ENCODE results near the gene FBXW2. TPM values are rescaled to one million over a fixed set of nuclear protein-coding genes. Genes with fewer than 3 reads are reported as not detected.

FBXW2 gene
- polyA plus RNA-seq, 1 of the 3 experiments (the other 2 are of a cell fraction), result 40.1 TPM

DNA sequence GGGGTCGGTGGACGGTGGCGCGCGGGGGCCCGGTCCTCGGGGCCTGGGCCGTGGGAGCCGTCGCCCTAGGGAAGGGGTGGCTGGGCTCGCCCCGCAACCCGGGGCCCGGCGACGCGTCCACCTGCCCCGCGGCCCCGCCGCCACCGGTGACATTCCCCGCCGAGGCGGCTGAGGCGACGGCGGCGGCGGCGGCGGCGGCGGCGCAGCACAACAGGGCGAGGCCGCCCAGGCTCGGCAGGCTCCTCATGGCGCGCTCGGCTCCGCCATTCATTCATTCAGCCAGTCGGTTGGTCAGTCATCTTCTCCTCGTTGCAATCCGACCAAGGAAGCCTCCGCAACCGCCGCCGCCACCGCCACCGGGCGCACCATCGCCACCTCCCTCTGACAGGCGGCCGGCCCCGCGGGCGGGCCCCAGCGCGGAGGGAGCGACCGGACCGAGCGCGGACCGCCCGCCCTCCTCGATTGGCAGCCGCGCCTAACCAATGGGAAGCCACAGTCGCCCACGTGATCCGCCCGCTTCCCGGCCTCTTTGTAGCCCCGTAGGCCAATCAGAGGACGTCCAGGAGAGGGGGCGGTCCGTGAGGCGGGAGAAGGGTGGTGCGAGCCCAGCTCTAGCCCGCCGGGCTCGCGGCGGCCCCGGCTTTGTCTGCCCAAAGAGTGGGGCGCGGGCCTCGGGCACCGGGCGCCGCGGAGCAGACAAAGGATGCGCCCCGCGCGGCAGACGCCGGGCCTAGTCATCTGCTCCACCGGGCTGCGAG lies 78.9 kb downstream of the FBXW2 start, which contains the start of gene MEGF9 (continued):
- TF ChIP-seq ZBTB33 (IDR thresholded peaks at IDR 0.05; ENCODE audit: borderline replicate concordance, low read depth), result no peak
- TF ChIP-seq SIN3A (IDR thresholded peaks at IDR 0.05; ENCODE audit: borderline replicate concordance, low read depth, low read length), result peak; percentile 46; the same call in 1 of the 2 replicates
- TF ChIP-seq SMC3 (IDR thresholded peaks at IDR 0.05; ENCODE audit: low read depth, low read length), result no peak
- TF ChIP-seq TEAD4 (IDR thresholded peaks at IDR 0.05; ENCODE audit: borderline replicate concordance, insufficient read depth), result no peak
- no peak for TF ChIP-seq GABPA (IDR thresholded peaks at IDR 0.05; ENCODE audit: low read depth)
- no peak for TF ChIP-seq RAD21 (IDR thresholded peaks at IDR 0.05; ENCODE audit: low read length)
- TF ChIP-seq POLR2AphosphoS5 (IDR thresholded peaks at IDR 0.05; ENCODE audit: low read depth, low read length), result peak; percentile 77

DNA sequence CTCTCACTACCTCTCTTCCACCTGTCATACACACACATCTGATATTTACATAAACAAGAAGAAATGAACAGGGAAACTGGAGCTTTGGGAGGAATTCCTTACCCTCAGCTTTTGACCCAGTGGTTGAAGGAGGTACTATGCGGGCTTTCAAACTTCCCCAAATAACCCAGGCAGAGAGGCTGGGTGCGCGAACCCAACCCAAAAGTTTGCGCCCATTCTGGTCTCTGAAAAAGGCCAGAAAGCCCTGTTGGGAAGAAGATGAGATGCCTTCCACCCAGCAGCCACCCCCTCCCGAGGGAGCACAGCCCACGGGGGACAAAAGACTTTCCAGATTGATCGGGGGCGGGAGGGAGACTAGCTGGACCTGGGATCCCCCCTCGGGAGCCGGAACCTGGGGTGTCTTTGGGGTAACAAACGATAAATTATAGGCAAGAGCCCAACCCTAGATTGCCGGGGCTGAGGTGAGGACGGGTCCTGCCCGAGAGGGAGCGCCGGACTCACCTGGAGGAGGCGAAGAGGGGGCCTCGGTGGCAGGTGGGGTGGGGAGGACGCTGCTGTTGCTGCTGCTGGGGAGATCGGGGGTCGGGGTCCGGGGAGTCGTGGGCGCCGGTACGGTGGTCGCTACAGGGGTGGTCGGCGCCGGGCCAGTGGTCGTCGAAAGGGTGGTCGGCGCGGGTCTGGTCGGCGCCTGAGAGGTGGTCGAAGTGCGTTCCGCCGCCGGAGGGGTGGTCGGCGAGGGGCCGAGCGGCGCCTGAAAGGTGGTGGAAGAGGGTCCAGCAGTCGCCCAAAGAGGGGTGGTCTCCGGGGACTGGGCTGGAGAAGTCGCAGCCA lies 79.7 kb downstream of the FBXW2 start:
- CTCF ChIA-PET, result interaction anchor here (1.8 kb wide), 1 partner anchor 93 kb away, joined by 8 read pairs; no protein-coding TSS in a partner anchor
- H3K4me1 ChIP-seq (ENCODE audit: control insufficient read depth in 1 of 2, insufficient read depth in 2 of 2, low read depth in 1 of 2, low read length in 1 of 2), result peaks cover 11 to 17% of the 10 kb centered on the region in 2 experiments; a peak in 3 of 4 replicates
- no peaks in the 10 kb centered on the region for H3K9me2 ChIP-seq
- 5% methylated on average over 27 of the region's 50 CpGs for WGBS (ENCODE audit: low lambda C conversion rate)
- peak overlapping the region; percentile 96 for H3K4me2 ChIP-seq
- no peaks in the 10 kb centered on the region for H3K27me3 ChIP-seq (ENCODE audit: insufficient read depth)
- H3K36me3 ChIP-seq (replicated peaks in 1 of 2; ENCODE audit: control insufficient read depth in 1 of 2, insufficient read depth in 2 of 2, low read length in 1 of 2), result no peaks in the 10 kb centered on the region
- H3K79me2 ChIP-seq (ENCODE audit: insufficient read depth), result peaks cover 31% of the 10 kb centered on the region
- POLR2A ChIA-PET, result no interaction called here
- no peaks in the 10 kb centered on the region for H4K20me1 ChIP-seq (ENCODE audit: insufficient read depth)
- DNase-seq, result peak; percentile 46
- TF ChIP-seq RXRA (IDR thresholded peaks at IDR 0.05; ENCODE audit: borderline replicate concordance, low read depth), result no peak
- TF ChIP-seq CTCF (IDR thresholded peaks at IDR 0.05), result peak; percentile 19; the same call in 1 of the 2 replicates
- peak overlapping the region; percentile 68 for H2AFZ ChIP-seq (ENCODE audit: low read depth)
- no peaks in the 10 kb centered on the region for H3K9me3 ChIP-seq
- H3K4me3 ChIP-seq (ENCODE audit: low read depth in 2 of 2, low read length in 1 of 2), result peak overlapping the region; percentile 78 to 84
- peaks cover 21% of the 10 kb centered on the region for H3F3A ChIP-seq (replicated peaks; ENCODE audit: insufficient read depth)
- H3K9ac ChIP-seq, result peak overlapping the region; percentile 87
- H3K27ac ChIP-seq (ENCODE audit: low read depth in 2 of 2, low read length in 1 of 2), result no peak overlapping the region
